Ovary (tissue), 10 donors: ENCODE data around the gene GPR21. TPM values are rescaled to one million over a fixed set of nuclear protein-coding genes. Genes with fewer than 3 reads are reported as not detected.
A peak's percentile ranks its signal among the peaks of the same experiment; 100 is the strongest.

Source experiments
- DNase-seq, 5 donors: peaks; one replicate each; pipeline ENCODE4 v3.0.0-alpha.2; 2019 to 2020
- H3K27ac ChIP-seq, 2 donors: fragments of 200-600 bp; one replicate each; pipeline versions ENCODE4 v1.5.1 to v1.8.0; 2019 to 2022
- H3K27me3 ChIP-seq: fragments of 200-600 bp; one replicate; pipeline ENCODE4 v1.8.0; 2022
- H3K36me3 ChIP-seq: fragments of 200-600 bp; sonication (generic); one replicate; pipeline ENCODE4 v1.5.1; 2019
- H3K4me1 ChIP-seq: one replicate; pipeline ENCODE4 v1.8.1; 2013; ENCODE audit warnings: mild to moderate bottlenecking, moderate library complexity; ENCODE audit not compliant: insufficient read depth
- H3K4me3 ChIP-seq: fragments of 200-600 bp; sonication (generic); one replicate; pipeline ENCODE4 v1.5.1; 2017
- H3K9me3 ChIP-seq, 2 donors: fragments of 200-600 bp in 1 of 2; sonication (generic) in 1 of 2; one replicate each; pipeline versions ENCODE4 v1.5.1 to v1.8.1; 2013 to 2019; ENCODE audit warnings: mild to moderate bottlenecking in 1 of 2, moderate library complexity in 1 of 2
- CTCF ChIP-seq, 3 donors: fragments of 450-650 bp in 2 of 3; fragments of 200-600 bp in 1 of 3; IDR thresholded peaks; one replicate each; pipeline versions ENCODE4 v1.5.1 to v1.8.0; 2016 to 2022; ENCODE audit warnings: antibody characterized with exemption in 3 of 3, mild to moderate bottlenecking in 1 of 3
- EP300 ChIP-seq: sonication (generic); formaldehyde crosslinking; IDR thresholded peaks from one replicate; pipeline ENCODE4 v1.6.1; 2017; ENCODE audit warnings: antibody characterized with exemption
- POLR2A ChIP-seq: fragments of 450-650 bp; IDR thresholded peaks from one replicate; pipeline ENCODE4 v1.6.1; 2017; ENCODE audit warnings: antibody characterized with exemption, mild to moderate bottlenecking, moderate library complexity
- WGBS, 3 donors: extraction: QIAGEN DNeasy Blood & Tissue Kit in 1 of 3; methylation state at CpG; one replicate each; pipeline versions ENCODE4 v1.1.5 to v1.1.7; 2013 to 2017; 5-methylcytosine and 5-hydroxymethylcytosine counted together
- intact Hi-C, 4 donors: fragments of 100-400 bp; cut with DNase I; formaldehyde crosslinking; loops; one replicate each; pipeline versions ENCODE4 v1.11.0 to v1.15.1; 2022 to 2023
- long read RNA-seq, 3 donors: library from polyadenylated mRNA in 2 of 3; unstranded in 2 of 3; transcript quantifications; one replicate each; pipeline ENCODE4 v2.0.0 and lab custom pipeline, GENCODE V29; 2021 to 2026
- polyA plus RNA-seq, 2 donors: library from polyadenylated mRNA; stranded (reverse); fragments of 200-250 nt in 1 of 2; fragments of 350-450 nt in 1 of 2; fragmentation: Illumina TruSeq in 1 of 2; extraction: RNeasy Lipid Tissue Mini Kit (QIAGEN cat#74804) in 1 of 2; gene quantifications; one replicate each; pipeline ENCODE4 v1.2.3, GENCODE V29; 2013 to 2014
- total RNA-seq, 7 donors: library from RNA; depleted of rRNA in 2 of 7; stranded (reverse); fragments of >200 nt in 2 of 7; fragmentation: NEBNext Ultra II Directional in 3 of 7; extraction: Animal tissue kit (Norgen Biotek cat#: 25700) in 3 of 7; gene quantifications; one replicate each; pipeline versions ENCODE4 v1.1.0 to v1.2.4, GENCODE V29; 2016 to 2023
- donor health status: DM: no; HTN: no; CAD: no; lungs with moderate emphysema.
- donor health status: DM: no; HTN: no; CAD: no.
- donor health status: Bipolar disorder and iron deficiency.
- donor health status: DM: yes; HTN: yes; CAD: no.
- donor health status: DM: no; HTN: no; CAD: no.
- donor health status: DM: yes; HTN: yes; CAD: no.

Gene GPR21
- total RNA-seq, result 1 to 10 TPM in 5 of 7 donors, not detected in 2; 1.4 to 2.4 (median 1.9) TPM
- polyA plus RNA-seq, result under 1 TPM; 0.39 to 0.60 TPM
- long read RNA-seq, donor 1, result 0 reads
- long read RNA-seq, donor 2, result 0 reads
- long read RNA-seq, donor 3, result 0 reads

- Histone ChIP-seq H3K9me3 (no peaks in the 10 kb centered on the region), H3K27ac (no peak within 1 kb of the TSS), H3K4me1 (peaks cover 1% of the 10 kb centered on the region), H3K4me3 (peak within 1 kb of the TSS; percentile 10), H3K36me3 (no peaks in the 10 kb centered on the region), H3K27me3 (no peaks in the 10 kb centered on the region)
- 5 to 22% (median 12%) methylated on average over 7 of the region's 7 CpGs for WGBS, 3 donors
- TF ChIP-seq CTCF (IDR thresholded peaks at IDR 0.05), result no peak
- TF ChIP-seq POLR2A, result no peak
- TF ChIP-seq EP300, result no peak
- intact Hi-C loops, result no loop called here
- no peak for DNase-seq
Measured at GRCh38 chr9:123033352-123033751, at the start of gene GPR21. TSS of gene GPR21 (plus strand) at chr9:123033667. CDS start at chr9:123034567, 900 bp downstream.

- no peak for DNase-seq
- no peak overlapping the region for H3K27ac ChIP-seq
- no peak for TF ChIP-seq EP300
- no peak for TF ChIP-seq POLR2A
- no peak for TF ChIP-seq CTCF (IDR thresholded peaks at IDR 0.05)
- no peaks in the 10 kb centered on the region for H3K9me3 ChIP-seq
- intact Hi-C loops, result no loop called here
- no peaks in the 10 kb centered on the region for H3K36me3 ChIP-seq
- H3K4me1 ChIP-seq, result peaks cover 1% of the 10 kb centered on the region
- no peaks in the 10 kb centered on the region for H3K27me3 ChIP-seq
- 64 to 73% (median 68%) methylated on average over 5 of the region's 5 CpGs for WGBS, 3 donors
- no peak overlapping the region for H3K4me3 ChIP-seq
Measured at GRCh38 chr9:122986010-122986409, 47.5 kb upstream of the GPR21 start.

GRCh38 chr9:122988141-122988540 is 45.3 kb upstream of the GPR21 start:
- Histone ChIP-seq H3K4me1 (no peaks in the 10 kb centered on the region), H3K36me3 (no peaks in the 10 kb centered on the region), H3K27me3 (no peaks in the 10 kb centered on the region), H3K4me3 (no peak overlapping the region), H3K27ac (no peak overlapping the region), H3K9me3 (no peaks in the 10 kb centered on the region)
- intact Hi-C loops, result no loop called here
- WGBS, 3 donors, result 87 to 88% (median 87%) methylated on average over 2 of the region's 2 CpGs
- no peak for DNase-seq
- TF ChIP-seq CTCF (IDR thresholded peaks at IDR 0.05) (no peak), POLR2A (no peak), EP300 (no peak)

GRCh38 chr9:122988920-122989621 is 44.4 kb upstream of the GPR21 start:
- DNase-seq, result no peak
- 67 to 76% (median 68%) methylated on average over 8 of the region's 8 CpGs for WGBS, 3 donors
- Histone ChIP-seq H3K4me3 (no peak overlapping the region), H3K4me1 (no peaks in the 10 kb centered on the region), H3K27ac (no peak overlapping the region), H3K27me3 (no peaks in the 10 kb centered on the region), H3K9me3 (no peaks in the 10 kb centered on the region), H3K36me3 (no peaks in the 10 kb centered on the region)
- TF ChIP-seq CTCF (IDR thresholded peaks at IDR 0.05), result no peak
- no peak for TF ChIP-seq POLR2A
- no peak for TF ChIP-seq EP300
- intact Hi-C loops, result no loop called here
